Heart right ventricle (tissue), 16 donors: ENCODE data around the gene INTU. TPM values are rescaled to one million over a fixed set of nuclear protein-coding genes. Genes with fewer than 3 reads are reported as not detected.

ENCODE experiments used
- ATAC-seq, 8 donors: fragments of 200-7000 bp; cut with Tn5 transposase; one replicate each; pipeline ENCODE4 v1.9.1; 2020; ENCODE audit warnings: mild to moderate bottlenecking in 8 of 8, moderate library complexity in 8 of 8, moderate number of reproducible peaks in 1 of 8
- DNase-seq, 2 donors: peaks; one replicate each; pipeline ENCODE4 v3.0.0-alpha.2; 2020
- H3K27ac ChIP-seq, 10 donors: fragments of 200-600 bp; sonication (generic) in 2 of 10; one replicate each; pipeline versions ENCODE4 v1.5.0 to v1.8.0; 2020 to 2022; ENCODE audit warnings: mild to moderate bottlenecking in 3 of 10
- H3K27me3 ChIP-seq, 7 donors: fragments of 200-600 bp; one replicate each; pipeline ENCODE4 v1.8.0; 2021 to 2022; ENCODE audit warnings: mild to moderate bottlenecking in 2 of 7
- H3K36me3 ChIP-seq, 9 donors: fragments of 200-600 bp; sonication (generic) in 1 of 9; one replicate each; pipeline versions ENCODE4 v1.5.0 to v1.8.0; 2020 to 2022; ENCODE audit warnings: mild to moderate bottlenecking in 2 of 9
- H3K4me1 ChIP-seq, 9 donors: fragments of 200-600 bp; sonication (generic) in 1 of 9; one replicate each; pipeline versions ENCODE4 v1.5.0 to v1.8.0; 2020 to 2022; ENCODE audit warnings: mild to moderate bottlenecking in 4 of 9
- H3K4me3 ChIP-seq, 10 donors: fragments of 200-600 bp; sonication (generic) in 2 of 10; one replicate each; pipeline versions ENCODE4 v1.5.0 to v1.8.0; 2020 to 2022; ENCODE audit warnings: mild to moderate bottlenecking in 7 of 10, moderate library complexity in 2 of 10
- H3K9me3 ChIP-seq, 11 donors: fragments of 200-600 bp in 10 of 11; sonication (generic) in 2 of 11; one replicate each; pipeline versions ENCODE4 v1.5.0 to v1.8.0; 2013 to 2022; ENCODE audit warnings: mild to moderate bottlenecking in 2 of 11, control low read depth in 1 of 11, moderate library complexity in 1 of 11
- CTCF ChIP-seq, 9 donors: fragments of 200-600 bp; sonication (generic) in 2 of 9; IDR thresholded peaks; one replicate each; pipeline versions ENCODE4 v1.5.0 to v1.8.0; 2021 to 2022; ENCODE audit warnings: antibody characterized with exemption in 9 of 9, mild to moderate bottlenecking in 5 of 9, moderate library complexity in 1 of 9
- WGBS, 2 donors: extraction: QIAGEN DNeasy Blood & Tissue Kit; methylation state at CpG; one replicate each; pipeline ENCODE4 v1.1.7; 2013; ENCODE audit warnings: inconsistent platforms in 1 of 2; 5-methylcytosine and 5-hydroxymethylcytosine counted together
- intact Hi-C, 10 donors: fragments of 100-400 bp; cut with DNase I; formaldehyde crosslinking; loops; one replicate each; pipeline versions ENCODE4 v1.11.1 to v1.14.2; 2022
- polyA plus RNA-seq, 2 donors: library from polyadenylated mRNA; stranded (reverse); fragments of 200-250 nt; gene quantifications; one replicate each; pipeline ENCODE4 v1.2.3, GENCODE V29; 2013
- total RNA-seq, 10 donors: library from RNA; stranded (reverse); fragmentation: NEBNext Ultra II Directional in 3 of 10; extraction: Animal tissue kit (Norgen Biotek cat#: 25700) in 3 of 10; gene quantifications; one replicate each; pipeline versions ENCODE4 v1.2.1 to v1.2.4, GENCODE V29; 2021 to 2023
- donor health status: Arrhythmogenic right ventricular cardiomyopathy.
- donor health status: ischemic (EF 13 %, LVEDD 7.1; RV severe dilation, severe dysfunction).
- donor health status: healthy with polysubstance abuse.
- donor health status: DM: no; HTN: yes; CAD: no.
- donor health status: DM: no; HTN: no; CAD: no.
- donor health status: ischemic (EF 25% LVEDD 6.9; RV normal size, moderate dysfunction).
- donor health status: ischemic (EF 25% LVEDD 5.7; RV mildly dilated, moderate dysfunction).
- donor health status: healthy.
- donor health status: DM: yes; HTN: yes; CAD: no.
- donor health status: Ischemic cardiomyopathy.
- donor health status: ischemic (EF 35%, LVEDD 5.7; RV mildly dilated, moderate dysfunction).
- donor health status: nonischemic (EF 11% LVEDD 7.7; RV severe dilation, severe dysfunction).
- donor health status: DM: yes; HTN: yes; CAD: no.
- donor health status: PGD.
- donor health status: ischemic (EF 29% LVEDD 5.4; RV normal size, mild dysfunction).
- donor health status: nonischemic (EF 23%, LVEDD 6.1; RV moderate dilation, normal function).

The INTU gene
- total and polyA plus RNA-seq, 12 donors, result 1.3 to 8.9 (median 4.5) TPM

DNA sequence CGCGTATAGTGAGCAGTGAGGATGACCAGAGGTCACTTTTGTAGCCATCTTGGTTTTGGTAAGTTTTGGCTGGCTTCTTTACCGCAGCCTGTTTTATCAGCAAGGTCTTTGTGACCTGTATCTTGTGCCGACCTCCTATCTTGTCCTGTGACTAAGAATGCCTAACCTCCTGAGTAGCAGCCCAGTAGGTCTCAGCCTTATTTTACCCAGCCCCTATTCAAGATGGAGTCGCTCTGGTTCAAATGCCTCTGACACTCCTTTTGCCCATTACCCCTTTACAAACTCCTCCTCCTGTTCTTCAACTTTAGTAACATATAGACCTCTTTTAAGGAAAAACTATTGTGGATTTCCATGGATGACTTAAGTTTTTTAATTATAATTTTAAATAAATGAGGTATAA, 2.6 kb upstream of the INTU start:
- Histone ChIP-seq H3K4me3 (no peak overlapping the region), H3K27ac (no peak overlapping the region), H3K4me1 (peaks cover 0 to 21% (median 9%) of the 10 kb centered on the region in 9 donors), H3K36me3 (no peaks in the 10 kb centered on the region), H3K27me3 (peaks cover 0 to 16% (median 2%) of the 10 kb centered on the region in 7 donors), H3K9me3 (no peaks in the 10 kb centered on the region)
- WGBS, 2 donors, result 84 to 86% methylated on average over 5 of the region's 5 CpGs
- ATAC-seq (no peak), DNase-seq (no peak)
- intact Hi-C loops, result no loop called here
- TF ChIP-seq CTCF (IDR thresholded peaks at IDR 0.05), result no peak

GRCh38 chr4:127631420-127631819, 1.3 kb upstream of the INTU start:
- WGBS, 2 donors, result 52 to 59% methylated on average over 2 of the region's 2 CpGs
- no peak overlapping the region for H3K27ac ChIP-seq
- H3K4me3 ChIP-seq, result no peak overlapping the region
- H3K36me3 ChIP-seq, result no peaks in the 10 kb centered on the region
- no peak for ATAC-seq
- peaks cover 0 to 12% (median 0%) of the 10 kb centered on the region in 7 donors for H3K27me3 ChIP-seq
- no peaks in the 10 kb centered on the region for H3K9me3 ChIP-seq
- intact Hi-C loops, result no loop called here
- H3K4me1 ChIP-seq, result peaks cover 0 to 21% (median 9%) of the 10 kb centered on the region in 9 donors
- TF ChIP-seq CTCF (IDR thresholded peaks at IDR 0.05), result no peak
- DNase-seq, result no peak

DNA sequence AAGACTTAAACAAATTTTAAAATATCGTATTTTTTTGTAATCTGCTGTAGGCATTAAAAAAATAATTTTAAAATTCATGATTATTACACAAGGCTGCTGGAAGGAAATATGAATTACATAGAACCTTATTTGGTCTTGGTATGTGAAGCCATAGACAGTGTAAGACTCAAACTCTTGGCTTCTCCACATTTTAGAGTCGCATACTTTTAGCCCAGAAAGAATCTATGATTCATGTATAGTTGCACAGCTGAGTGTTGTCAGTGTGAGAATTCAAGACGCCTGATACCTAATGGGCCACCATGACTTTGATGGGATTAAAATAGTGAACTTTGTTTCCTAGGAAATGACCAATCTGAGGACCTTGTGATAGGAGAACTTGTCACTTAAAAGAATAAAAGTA, 1.4 kb downstream of the INTU start:
- Histone ChIP-seq H3K27me3 (no peaks in the 10 kb centered on the region), H3K4me1 (peaks cover 0 to 21% (median 9%) of the 10 kb centered on the region in 9 donors), H3K9me3 (no peaks in the 10 kb centered on the region), H3K27ac (no peak overlapping the region), H3K36me3 (no peaks in the 10 kb centered on the region), H3K4me3 (no peak overlapping the region)
- DNase-seq (no peak), ATAC-seq (no peak)
- WGBS, 2 donors, result 83 to 87% methylated on average over 3 of the region's 3 CpGs
- intact Hi-C loops, result no loop called here
- TF ChIP-seq CTCF (IDR thresholded peaks at IDR 0.05), result no peak

GRCh38 chr4:127641524-127641923, 8.8 kb downstream of the INTU start:
- 74 to 83% methylated on average over 4 of the region's 4 CpGs for WGBS, 2 donors
- H3K27ac ChIP-seq, result no peak overlapping the region
- no peaks in the 10 kb centered on the region for H3K9me3 ChIP-seq
- H3K36me3 ChIP-seq, result peaks cover 0 to 21% (median 7%) of the 10 kb centered on the region in 9 donors
- TF ChIP-seq CTCF (IDR thresholded peaks at IDR 0.05), result no peak
- peaks cover 0 to 6% (median 0%) of the 10 kb centered on the region in 9 donors for H3K4me1 ChIP-seq
- no peaks in the 10 kb centered on the region for H3K27me3 ChIP-seq
- no peak overlapping the region for H3K4me3 ChIP-seq
- intact Hi-C loops, result no loop called here
- DNase-seq, result no peak
- no peak for ATAC-seq
